Duodenal mucosa (tissue), 2 donors: ENCODE data around the gene PTPRG.

Experiments used
- H3K27ac ChIP-seq: one replicate; pipeline ENCODE4 v1.7.0; 2013; ENCODE audit warnings: low read depth, low read length
- H3K27me3 ChIP-seq, 2 donors: one replicate each; pipeline ENCODE4 v1.7.0; 2013; ENCODE audit warnings: low read length in 2 of 2, control low read depth in 1 of 2; ENCODE audit not compliant: insufficient read depth in 2 of 2, control insufficient read depth in 1 of 2
- H3K36me3 ChIP-seq, 2 donors: one replicate each; pipeline ENCODE4 v1.7.0; 2013; ENCODE audit warnings: low read length in 2 of 2, control low read depth in 1 of 2; ENCODE audit not compliant: insufficient read depth in 2 of 2, control insufficient read depth in 1 of 2
- H3K4me1 ChIP-seq, 2 donors: one replicate each; pipeline ENCODE4 v1.7.0; 2013; ENCODE audit warnings: low read length in 2 of 2, control low read depth in 1 of 2; ENCODE audit not compliant: insufficient read depth in 2 of 2, control insufficient read depth in 1 of 2
- H3K4me3 ChIP-seq, 2 donors: one replicate each; pipeline ENCODE4 v1.7.0; 2013; ENCODE audit warnings: low read length in 2 of 2, low read depth in 1 of 2
- H3K9ac ChIP-seq, 2 donors: one replicate each; pipeline ENCODE4 v1.7.0; 2013; ENCODE audit warnings: low read length in 2 of 2, low read depth in 1 of 2
- H3K9me3 ChIP-seq, 2 donors: one replicate each; pipeline ENCODE4 v1.7.0; 2013; ENCODE audit warnings: low read length in 2 of 2, control low read depth in 1 of 2; ENCODE audit not compliant: control insufficient read depth in 1 of 2

Gene PTPRG

DNA sequence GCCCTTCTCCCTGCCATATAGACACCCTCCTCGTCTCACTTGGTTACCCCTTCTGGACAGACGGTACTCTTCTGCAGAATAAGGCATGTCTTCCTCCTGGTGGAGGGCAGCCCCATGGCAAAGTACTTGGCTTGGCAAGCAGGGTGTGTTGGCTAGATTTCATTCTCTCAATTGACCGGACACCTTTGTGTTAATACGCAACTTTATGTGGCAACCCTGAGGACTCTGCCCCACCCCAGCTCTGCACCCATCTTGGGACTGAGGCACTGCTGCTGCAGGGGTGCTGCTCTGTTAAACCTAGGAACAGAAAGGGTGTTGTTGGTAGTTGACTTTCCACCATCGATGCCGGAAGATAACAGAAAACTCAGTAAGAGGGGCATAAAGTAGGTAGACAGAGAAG is 55.2 kb downstream of the PTPRG start:
- Histone ChIP-seq H3K4me1 (peaks cover 12% of the 10 kb centered on the region in 2 donors), H3K27me3 (no peaks in the 10 kb centered on the region), H3K4me3 (no peak overlapping the region), H3K9ac (no peak overlapping the region), H3K36me3 (no peaks in the 10 kb centered on the region), H3K9me3 (no peaks in the 10 kb centered on the region), H3K27ac (no peak overlapping the region)

DNA sequence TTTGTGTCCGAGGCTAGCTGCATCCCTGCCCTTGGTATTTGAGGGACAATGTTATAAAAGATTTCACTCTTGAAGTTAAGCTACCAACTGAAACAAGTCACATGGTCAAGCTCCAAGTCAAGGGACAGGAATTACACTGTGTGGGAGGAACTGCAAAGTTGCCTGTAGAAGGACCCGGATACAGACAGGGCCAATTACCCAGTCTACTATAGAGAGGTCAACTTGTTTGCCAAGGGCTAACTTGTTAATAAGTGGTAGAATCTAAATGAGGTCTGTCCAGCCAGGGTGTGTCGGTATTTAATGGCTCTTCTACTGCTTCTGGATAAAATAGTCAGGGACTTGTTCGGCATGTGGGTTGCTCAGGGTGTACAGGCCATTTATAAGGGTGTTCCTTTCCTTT is 55.7 kb downstream of the PTPRG start:
- Histone ChIP-seq H3K27ac (no peak overlapping the region), H3K27me3 (no peaks in the 10 kb centered on the region), H3K9me3 (no peaks in the 10 kb centered on the region), H3K4me1 (peaks cover 12% of the 10 kb centered on the region in 2 donors), H3K9ac (no peak overlapping the region), H3K4me3 (no peak overlapping the region), H3K36me3 (no peaks in the 10 kb centered on the region)

DNA sequence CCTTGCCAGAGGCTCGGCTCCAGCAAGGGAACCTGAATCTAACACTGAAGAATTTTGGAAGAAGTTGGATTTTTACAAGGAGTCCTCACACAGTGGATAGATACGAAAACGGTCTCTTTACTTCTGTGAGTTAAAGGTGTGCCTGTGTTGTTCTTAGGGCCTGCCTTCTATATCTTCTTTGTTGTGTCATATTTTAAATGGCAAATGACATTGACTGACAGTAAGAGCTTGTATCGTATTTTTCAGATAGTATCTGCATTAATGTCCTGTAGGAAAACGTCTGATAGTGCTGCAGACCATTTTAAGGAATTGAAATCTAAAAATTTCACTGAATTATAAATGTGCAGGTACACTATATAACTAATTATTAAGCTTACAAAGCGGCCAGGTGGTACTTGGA is 56.3 kb downstream of the PTPRG start:
- Histone ChIP-seq H3K9ac (no peak overlapping the region), H3K27ac (no peak overlapping the region), H3K36me3 (no peaks in the 10 kb centered on the region)

DNA sequence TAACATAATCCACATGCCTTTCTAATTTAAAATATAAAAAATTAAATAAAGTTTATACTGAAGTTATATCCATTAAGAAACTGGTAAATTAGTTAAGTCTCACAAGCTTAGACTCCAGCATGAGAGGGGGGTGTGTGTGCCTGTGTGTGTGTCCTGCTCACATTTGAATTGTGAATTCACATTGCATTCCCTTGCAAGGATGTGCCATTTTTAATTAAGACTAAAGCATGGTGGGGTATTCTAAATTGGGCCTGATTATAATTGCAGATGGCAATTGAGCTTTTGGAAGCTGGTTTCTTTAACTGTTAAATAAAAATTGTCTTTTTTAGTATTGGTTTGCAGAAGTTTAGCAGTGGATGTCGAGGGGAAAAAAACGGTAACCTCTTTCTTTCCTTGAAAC is 56.9 kb downstream of the PTPRG start:
- Histone ChIP-seq H3K4me1 (peaks cover 12% of the 10 kb centered on the region in 2 donors), H3K9ac (no peak overlapping the region), H3K36me3 (no peaks in the 10 kb centered on the region), H3K4me3 (no peak overlapping the region), H3K27me3 (no peaks in the 10 kb centered on the region), H3K9me3 (no peaks in the 10 kb centered on the region), H3K27ac (no peak overlapping the region)

More for the DNA sequence above, 56.3 kb downstream of the PTPRG start:
- H3K4me3 ChIP-seq: no peak overlapping the region
- H3K4me1 ChIP-seq: peaks cover 12% of the 10 kb centered on the region in 2 donors
- no peaks in the 10 kb centered on the region for H3K9me3 ChIP-seq
- no peaks in the 10 kb centered on the region for H3K27me3 ChIP-seq

DNA sequence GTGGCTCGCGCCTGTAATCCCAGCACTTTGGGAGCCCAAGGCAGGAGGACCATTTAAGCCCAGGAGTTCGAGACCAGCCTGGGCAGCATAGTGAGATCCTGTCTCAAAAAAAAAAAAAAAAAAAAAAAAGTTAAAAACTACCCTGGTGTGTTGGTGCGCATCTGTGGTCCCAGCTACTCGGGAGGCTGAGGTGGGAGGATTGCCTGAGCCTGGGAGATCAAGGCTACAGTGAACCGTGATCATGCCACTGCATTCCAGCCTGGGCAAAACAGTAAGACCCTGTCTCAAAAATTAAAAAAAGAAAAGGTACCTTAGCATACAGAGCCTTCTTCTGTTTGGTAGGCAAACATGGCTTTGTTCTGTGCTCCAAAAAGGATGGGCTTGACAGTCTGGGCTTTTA is 57.5 kb downstream of the PTPRG start:
- no peaks in the 10 kb centered on the region for H3K36me3 ChIP-seq
- no peak overlapping the region for H3K9ac ChIP-seq
- no peak overlapping the region for H3K27ac ChIP-seq
- no peak overlapping the region for H3K4me3 ChIP-seq
- peaks cover 12% of the 10 kb centered on the region in 2 donors for H3K4me1 ChIP-seq
- H3K9me3 ChIP-seq: no peaks in the 10 kb centered on the region
- H3K27me3 ChIP-seq: no peaks in the 10 kb centered on the region

DNA sequence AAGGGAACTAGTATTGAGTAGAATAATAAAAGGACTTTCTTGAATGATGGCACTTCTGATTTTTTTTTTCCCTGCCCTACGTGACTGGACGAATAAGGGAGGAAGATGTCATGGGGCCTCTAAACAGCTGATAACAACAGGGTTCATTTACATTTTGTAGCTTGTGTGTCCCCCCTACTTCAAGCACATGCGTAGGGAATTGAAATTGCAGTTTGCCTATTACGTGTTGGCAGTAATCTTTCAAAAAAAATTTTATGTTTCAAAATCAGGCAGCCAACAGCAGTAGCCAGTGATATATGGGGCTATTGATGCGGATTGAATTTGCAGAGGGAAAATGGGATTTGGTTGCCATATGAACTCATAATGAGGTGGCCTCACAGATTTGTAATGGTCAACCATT is 58.7 kb downstream of the PTPRG start:
- H3K27me3 ChIP-seq: no peaks in the 10 kb centered on the region
- H3K9me3 ChIP-seq: no peaks in the 10 kb centered on the region
- no peak overlapping the region for H3K27ac ChIP-seq
- no peak overlapping the region for H3K4me3 ChIP-seq
- H3K36me3 ChIP-seq: no peaks in the 10 kb centered on the region
- H3K4me1 ChIP-seq: peaks cover 12% of the 10 kb centered on the region in 2 donors
- no peak overlapping the region for H3K9ac ChIP-seq

DNA sequence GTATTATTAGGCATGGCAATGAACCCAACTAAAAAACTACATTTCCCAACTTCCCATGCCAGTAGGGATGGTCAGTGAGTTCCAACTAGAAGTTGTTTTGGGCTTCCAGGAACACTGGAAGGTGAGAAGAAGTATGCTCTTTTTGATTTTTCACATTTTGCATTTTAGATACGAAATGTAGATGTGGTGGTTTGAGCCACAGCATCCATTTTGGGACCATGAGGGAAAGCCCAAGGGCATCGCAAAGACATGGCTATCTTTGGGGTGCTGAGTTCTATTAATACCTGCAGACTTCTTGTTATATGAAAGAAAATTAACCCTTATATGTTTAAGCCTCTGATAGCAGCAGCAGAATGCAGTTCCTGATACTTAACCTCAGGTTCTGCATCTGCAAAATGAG is 62.9 kb downstream of the PTPRG start:
- no peak overlapping the region for H3K9ac ChIP-seq
- H3K27me3 ChIP-seq: no peaks in the 10 kb centered on the region
- H3K4me1 ChIP-seq: no peaks in the 10 kb centered on the region
- H3K36me3 ChIP-seq: no peaks in the 10 kb centered on the region
- H3K4me3 ChIP-seq: no peak overlapping the region
- H3K9me3 ChIP-seq: no peaks in the 10 kb centered on the region
- H3K27ac ChIP-seq: no peak overlapping the region

DNA sequence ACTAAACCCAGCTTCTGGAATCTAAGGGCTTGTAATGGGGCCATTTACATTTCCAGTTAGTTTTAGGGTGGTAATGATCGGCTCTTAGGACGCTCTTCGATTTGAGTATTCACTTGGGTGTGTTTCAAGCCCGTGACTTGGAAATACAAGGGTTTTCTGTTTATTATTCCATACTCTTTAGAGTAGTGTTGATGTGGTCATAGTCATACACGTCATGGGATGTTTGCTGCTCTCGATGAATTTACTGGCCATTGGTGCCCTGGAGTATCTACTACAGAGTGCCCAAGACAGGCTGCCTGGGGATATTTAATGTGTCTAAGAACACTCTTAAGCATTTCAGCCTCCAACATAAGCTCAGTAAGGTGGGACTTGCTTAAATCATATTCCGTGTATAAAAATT is 64.1 kb downstream of the PTPRG start:
- Histone ChIP-seq H3K9ac (no peak overlapping the region), H3K27ac (no peak overlapping the region), H3K9me3 (no peaks in the 10 kb centered on the region), H3K36me3 (no peaks in the 10 kb centered on the region), H3K27me3 (no peaks in the 10 kb centered on the region), H3K4me1 (no peaks in the 10 kb centered on the region), H3K4me3 (no peak overlapping the region)

DNA sequence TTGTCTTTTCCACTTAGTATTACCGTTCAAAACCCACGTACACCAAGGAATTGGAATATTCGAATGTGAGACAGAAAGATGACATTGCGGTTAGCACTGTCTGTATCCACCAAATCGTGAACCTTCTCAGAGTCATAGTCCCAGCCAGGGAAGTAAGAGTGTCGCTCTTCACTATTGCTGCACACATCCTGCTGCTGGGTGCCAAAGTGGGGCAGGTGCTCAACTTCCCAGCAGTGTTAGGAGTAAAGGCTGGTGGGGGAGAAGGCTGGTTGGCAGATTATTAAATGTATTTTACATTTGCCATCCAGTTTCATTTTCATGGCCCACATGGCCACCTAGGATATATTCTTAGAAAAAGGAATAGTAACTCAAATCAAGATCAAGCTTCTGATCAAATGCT is 65.1 kb downstream of the PTPRG start:
- H3K4me3 ChIP-seq: no peak overlapping the region
- no peaks in the 10 kb centered on the region for H3K27me3 ChIP-seq
- no peaks in the 10 kb centered on the region for H3K4me1 ChIP-seq
- no peak overlapping the region for H3K9ac ChIP-seq
- no peak overlapping the region for H3K27ac ChIP-seq
- no peaks in the 10 kb centered on the region for H3K9me3 ChIP-seq
- H3K36me3 ChIP-seq: no peaks in the 10 kb centered on the region

DNA sequence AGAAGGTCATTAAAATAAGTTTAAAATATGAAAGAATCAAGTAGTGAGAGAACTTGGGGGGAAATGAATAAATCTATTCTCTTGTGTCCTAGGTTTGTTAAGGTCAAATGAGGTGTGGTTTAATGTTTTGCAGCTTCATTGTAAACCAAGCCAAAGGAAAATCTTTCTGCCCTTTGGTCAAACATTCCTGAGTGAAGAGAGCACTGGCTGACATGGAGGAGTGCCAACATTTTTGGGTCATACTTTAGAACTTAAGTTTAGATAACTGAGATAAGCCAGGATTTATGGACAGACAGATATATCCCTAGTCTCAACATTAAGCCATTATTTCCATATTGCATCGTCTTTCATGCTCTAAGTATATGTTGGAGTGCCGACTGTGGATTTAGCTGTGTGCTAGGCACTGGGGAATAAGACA is 66.4 kb downstream of the PTPRG start:
- no peaks in the 10 kb centered on the region for H3K4me1 ChIP-seq
- no peak overlapping the region for H3K9ac ChIP-seq
- no peak overlapping the region for H3K27ac ChIP-seq
- no peaks in the 10 kb centered on the region for H3K27me3 ChIP-seq
- H3K9me3 ChIP-seq: no peaks in the 10 kb centered on the region
- H3K36me3 ChIP-seq: no peaks in the 10 kb centered on the region
- no peak overlapping the region for H3K4me3 ChIP-seq

DNA sequence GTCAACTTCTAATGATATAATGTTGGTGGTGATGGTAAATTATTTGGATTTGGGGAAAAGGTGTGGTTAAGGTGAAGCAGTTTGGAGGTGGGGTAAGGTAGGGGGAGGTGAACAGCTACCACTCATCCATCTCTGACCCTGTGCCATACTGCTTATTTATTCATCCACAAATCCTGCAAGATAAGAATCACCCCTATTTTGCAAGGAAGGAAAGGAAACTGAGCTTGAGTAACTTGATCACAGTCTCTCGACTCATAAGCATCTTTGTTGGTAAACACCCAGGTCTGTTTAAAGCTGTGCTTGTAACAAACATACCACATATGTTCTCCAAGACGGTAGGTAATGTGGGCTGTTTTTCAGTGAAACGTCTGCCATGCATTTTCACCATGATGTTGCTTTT is 67.3 kb downstream of the PTPRG start:
- no peaks in the 10 kb centered on the region for H3K9me3 ChIP-seq
- no peaks in the 10 kb centered on the region for H3K27me3 ChIP-seq

More for the DNA sequence above, 67.3 kb downstream of the PTPRG start:
- Histone ChIP-seq H3K4me1 (no peaks in the 10 kb centered on the region), H3K27ac (no peak overlapping the region), H3K9ac (no peak overlapping the region), H3K36me3 (no peaks in the 10 kb centered on the region), H3K4me3 (no peak overlapping the region)
